HG02763 (cell line): Measurements from ENCODE around the gene CT45A6.
"Not testable (repeated sequence)": the region's sequence is repeated elsewhere in the genome, so short reads cannot be mapped to it uniquely, and the experiment has no call there.

ENCODE experiments used
- ATAC-seq: cut with Tn5 transposase; IDR thresholded peaks from one replicate; pipeline ENCODE4 v1.9.1; 2021; ENCODE audit warnings: mild to moderate bottlenecking, moderate library complexity; ENCODE audit not compliant: unreplicated experiment

CT45A6 gene

GRCh38 chrX:135802687-135803086 lies at the start of gene CT45A6:
Gene CT45A6 (minus strand): TSS chrX:135802787. CDS start chrX:135798993, 3,794 bp downstream.
- ATAC-seq = not testable (repeated sequence)

- ATAC-seq = not testable (repeated sequence)
Observed at GRCh38 chrX:135837180-135837579, 34.6 kb upstream of the CT45A6 start, which contains the start of gene CT45A7. Gene CT45A7 (minus strand): TSS chrX:135837280. CDS start chrX:135833533, 3,747 bp downstream.

GRCh38 chrX:135819912-135820311 lies 17.3 kb upstream of the CT45A6 start, which contains the start of gene CT45A2:
Gene CT45A2 (minus strand): TSS chrX:135820012. CDS start chrX:135816265, 3,747 bp downstream.
- not testable (repeated sequence) for ATAC-seq

DNA sequence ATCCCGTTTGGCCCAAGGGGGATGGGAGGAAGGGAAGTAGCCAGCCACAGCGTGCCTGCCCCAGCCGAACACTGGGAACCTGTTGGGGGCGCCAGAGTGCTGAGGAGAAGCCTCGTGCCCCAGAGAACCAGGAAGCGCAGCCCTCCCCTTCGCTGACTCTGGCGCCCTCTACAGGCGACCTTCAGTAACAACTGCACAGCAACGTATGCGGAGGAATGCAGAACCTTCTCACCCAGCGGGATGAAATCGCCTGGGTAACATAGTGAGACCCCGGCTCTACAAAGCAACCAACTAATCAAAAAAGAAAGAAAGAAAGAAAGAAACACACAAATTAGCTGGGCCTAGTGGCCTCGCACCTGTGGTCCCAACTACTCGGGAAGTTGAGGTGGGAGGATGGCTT lies 17.2 kb downstream of the CT45A6 start, which contains the start of gene CT45A5:
Gene CT45A5 (minus strand): TSS at position 101 of the 400 bp plus-strand sequence. CDS start 3,774 bp downstream, outside the sequence.
- not testable (repeated sequence) for ATAC-seq

DNA sequence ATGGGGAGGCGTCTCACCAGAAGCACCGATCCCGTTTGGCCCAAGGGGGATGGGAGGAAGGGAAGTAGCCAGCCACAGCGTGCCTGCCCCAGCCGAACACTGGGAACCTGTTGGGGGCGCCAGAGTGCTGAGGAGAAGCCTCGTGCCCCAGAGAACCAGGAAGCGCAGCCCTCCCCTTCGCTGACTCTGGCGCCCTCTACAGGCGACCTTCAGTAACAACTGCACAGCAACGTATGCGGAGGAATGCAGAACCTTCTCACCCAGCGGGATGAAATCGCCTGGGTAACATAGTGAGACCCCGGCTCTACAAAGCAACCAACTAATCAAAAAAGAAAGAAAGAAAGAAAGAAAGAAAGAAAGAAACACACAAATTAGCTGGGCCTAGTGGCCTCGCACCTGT lies 34.5 kb downstream of the CT45A6 start, which contains the start of gene CT45A3:
Gene CT45A3 (minus strand): TSS at position 101 of the 400 bp plus-strand sequence. CDS start 3,747 bp downstream, outside the sequence.
- ATAC-seq = not testable (repeated sequence)

GRCh38 chrX:135744739-135745138 lies 57.8 kb downstream of the CT45A6 start:
- not testable (repeated sequence) for ATAC-seq
